Activated CD4-positive, CD25-positive, alpha-beta regulatory T cell (primary cell): ENCODE results near the gene XAF1.
"Not testable (repeated sequence)": the region's sequence is repeated elsewhere in the genome, so short reads cannot be mapped to it uniquely, and the experiment has no call there.

Experiments used
- DNase-seq, 4 experiments: peaks; one replicate each; lab custom pipeline; 2025; lab: John Stamatoyannopoulos, UW

XAF1 gene, protein sequence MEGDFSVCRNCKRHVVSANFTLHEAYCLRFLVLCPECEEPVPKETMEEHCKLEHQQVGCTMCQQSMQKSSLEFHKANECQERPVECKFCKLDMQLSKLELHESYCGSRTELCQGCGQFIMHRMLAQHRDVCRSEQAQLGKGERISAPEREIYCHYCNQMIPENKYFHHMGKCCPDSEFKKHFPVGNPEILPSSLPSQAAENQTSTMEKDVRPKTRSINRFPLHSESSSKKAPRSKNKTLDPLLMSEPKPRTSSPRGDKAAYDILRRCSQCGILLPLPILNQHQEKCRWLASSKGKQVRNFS

DNA sequence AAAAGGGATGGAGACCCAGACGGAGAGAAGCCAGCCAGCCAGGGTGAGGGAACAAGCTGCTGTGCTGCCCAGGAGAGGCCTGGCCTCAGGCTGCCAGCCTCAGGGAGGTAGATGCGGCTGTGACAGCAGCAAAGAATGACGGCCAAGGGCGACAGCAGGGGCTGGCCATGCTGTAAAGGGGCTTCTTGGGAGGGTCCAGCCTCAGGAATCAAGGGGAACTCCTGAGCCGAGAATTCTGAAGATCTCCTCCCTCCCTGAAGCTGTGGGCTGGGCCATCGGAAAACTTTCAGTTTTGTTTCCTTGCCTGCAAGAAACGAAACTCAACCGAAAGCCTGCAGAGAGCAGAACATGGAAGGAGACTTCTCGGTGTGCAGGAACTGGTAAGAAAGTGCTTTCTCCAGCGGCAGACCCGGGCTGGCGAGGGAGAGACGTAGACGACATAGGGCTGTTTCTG lies at the start of gene XAF1:
TSS of gene XAF1 (plus strand) at position 316 of the 454 bp plus-strand sequence. CDS start at position 349, 33 bp downstream.
- DNase-seq, result peak in 3 of 4 experiments; percentile 19 to 49 (median 30)

DNA sequence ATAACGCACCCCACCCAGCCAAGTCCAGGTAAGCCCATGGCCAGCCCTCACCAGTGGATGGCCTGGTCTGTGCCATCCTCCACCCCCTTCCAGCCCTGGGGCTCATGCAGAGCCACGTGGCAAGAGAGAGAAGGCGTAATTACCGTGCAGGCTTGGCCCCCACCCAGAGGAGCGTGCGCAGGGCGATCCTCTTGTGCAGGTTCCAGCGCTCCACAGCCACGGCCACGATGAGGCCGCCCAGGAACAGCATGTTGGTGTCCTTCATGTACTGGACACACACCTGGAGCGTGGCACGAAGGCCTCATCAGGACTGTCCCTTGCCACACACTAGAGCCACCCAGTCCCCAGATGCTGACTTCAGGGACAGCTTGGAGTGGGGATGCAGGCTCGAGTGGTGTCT lies 49.3 kb upstream of the XAF1 start:
- DNase-seq, result no peak

DNA sequence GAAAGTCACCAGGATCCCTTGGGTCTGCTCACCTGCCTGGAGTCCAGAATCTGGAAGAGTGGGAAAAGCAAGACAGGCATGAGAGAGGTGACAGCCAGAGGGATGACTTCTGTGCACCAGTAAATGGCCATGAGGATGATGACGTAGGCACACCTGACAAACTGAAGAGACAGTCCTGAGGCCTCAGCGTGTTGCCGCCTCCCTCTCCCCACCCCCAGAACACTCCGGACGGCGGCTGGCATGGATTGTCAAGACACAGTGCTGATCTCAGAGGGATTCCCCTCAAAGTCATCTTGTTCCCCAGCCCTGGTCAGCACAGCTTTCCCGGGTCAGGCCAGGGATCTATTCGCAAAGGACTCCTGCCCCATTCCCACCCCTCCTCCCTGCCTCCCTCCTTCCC lies 48.9 kb upstream of the XAF1 start:
- DNase-seq, result no peak

DNA sequence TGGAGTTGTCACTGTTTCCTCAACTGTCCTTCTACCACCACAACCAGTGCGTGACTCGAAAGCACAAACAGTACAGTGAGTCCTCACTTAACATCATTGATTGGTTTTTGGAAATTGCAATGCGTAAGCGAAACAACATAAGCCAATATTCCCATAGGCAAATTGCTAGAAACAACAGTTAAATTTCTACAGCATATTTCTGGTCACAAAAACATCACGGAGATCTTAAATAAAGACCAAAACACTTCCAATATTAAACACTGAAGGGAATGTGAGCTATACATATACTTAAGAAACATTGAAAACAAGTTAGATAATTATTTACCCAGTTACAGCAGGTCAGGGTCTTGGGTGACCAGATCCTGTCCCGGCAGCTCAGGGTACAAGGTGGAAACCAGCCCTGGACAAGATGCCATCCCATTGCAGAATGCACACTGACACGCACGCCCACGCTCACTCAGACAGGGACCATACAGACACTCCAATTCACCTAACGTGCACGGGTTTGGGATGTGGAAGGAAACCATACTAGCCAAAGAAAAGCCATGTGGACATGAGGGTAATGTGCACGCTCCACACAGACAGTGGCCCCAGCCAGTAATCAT lies 47.4 kb upstream of the XAF1 start:
- no peak for DNase-seq

DNA sequence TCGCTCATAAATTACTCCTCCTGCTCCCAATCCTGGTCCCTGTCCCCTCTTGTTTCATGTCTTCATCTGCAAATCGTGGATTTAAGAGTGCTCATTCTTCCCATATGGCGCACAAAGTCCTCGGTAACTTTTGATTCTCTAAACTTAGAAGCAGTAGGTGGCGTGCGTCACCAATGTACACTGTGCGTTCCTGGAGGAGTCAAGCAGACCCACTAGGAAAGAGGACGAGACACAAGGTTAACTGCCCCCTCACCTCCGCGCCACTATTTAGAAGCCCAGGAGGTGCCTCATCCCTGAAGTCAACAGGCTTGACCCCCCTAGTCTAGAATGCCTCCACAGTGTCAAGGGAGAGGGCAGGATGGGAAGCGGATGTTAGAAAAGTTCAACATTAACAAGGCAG lies 45.5 kb upstream of the XAF1 start:
- DNase-seq, result no peak

DNA sequence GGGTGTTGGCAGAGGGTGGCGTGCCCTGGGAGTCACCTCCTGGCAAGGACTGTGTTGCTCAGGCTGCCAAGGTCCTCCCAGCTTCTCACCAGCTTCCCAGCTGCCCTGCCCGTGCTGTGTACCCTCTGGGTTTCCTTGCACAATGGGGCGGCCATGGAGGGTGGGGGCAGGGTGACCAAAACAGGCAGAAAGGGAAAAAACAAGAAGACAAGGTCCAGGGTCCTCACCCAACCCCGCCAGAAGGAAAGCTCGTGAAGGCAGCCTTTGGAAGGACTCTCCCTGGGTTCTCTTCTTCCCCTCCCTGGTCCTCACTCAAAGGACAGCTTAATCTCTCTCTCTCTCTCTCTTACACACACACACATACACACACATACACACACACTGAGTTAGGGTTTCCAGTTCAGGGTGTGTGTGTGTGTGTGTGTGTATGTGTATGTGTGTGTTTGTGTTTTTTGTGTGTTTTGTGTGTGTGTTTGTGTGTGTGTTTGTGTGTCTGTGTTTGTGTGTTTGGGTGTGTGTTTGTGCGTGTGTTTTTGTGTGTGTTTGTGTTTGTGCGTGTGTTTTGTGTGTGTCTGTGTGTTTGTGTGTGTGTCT lies 44.7 kb upstream of the XAF1 start:
- no peak for DNase-seq

DNA sequence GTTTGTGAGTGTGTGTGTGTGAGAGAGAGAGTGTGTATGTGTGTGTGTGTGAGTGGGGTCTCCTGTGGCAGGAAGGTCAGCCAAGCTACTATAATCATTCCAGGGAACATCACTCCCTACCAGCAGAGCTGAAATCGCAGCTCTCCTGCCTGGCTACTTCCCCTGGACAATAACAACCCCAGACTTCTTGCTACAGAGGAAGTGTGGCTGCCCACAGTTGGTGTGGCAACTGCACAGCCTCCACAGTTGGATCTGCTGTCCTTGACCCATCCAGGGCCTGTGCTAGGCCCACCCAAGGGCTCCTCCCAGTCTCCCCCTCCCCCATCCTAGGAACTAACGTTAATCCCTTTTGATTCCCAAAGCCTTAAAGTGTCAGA lies 44.2 kb upstream of the XAF1 start:
- DNase-seq, result no peak

DNA sequence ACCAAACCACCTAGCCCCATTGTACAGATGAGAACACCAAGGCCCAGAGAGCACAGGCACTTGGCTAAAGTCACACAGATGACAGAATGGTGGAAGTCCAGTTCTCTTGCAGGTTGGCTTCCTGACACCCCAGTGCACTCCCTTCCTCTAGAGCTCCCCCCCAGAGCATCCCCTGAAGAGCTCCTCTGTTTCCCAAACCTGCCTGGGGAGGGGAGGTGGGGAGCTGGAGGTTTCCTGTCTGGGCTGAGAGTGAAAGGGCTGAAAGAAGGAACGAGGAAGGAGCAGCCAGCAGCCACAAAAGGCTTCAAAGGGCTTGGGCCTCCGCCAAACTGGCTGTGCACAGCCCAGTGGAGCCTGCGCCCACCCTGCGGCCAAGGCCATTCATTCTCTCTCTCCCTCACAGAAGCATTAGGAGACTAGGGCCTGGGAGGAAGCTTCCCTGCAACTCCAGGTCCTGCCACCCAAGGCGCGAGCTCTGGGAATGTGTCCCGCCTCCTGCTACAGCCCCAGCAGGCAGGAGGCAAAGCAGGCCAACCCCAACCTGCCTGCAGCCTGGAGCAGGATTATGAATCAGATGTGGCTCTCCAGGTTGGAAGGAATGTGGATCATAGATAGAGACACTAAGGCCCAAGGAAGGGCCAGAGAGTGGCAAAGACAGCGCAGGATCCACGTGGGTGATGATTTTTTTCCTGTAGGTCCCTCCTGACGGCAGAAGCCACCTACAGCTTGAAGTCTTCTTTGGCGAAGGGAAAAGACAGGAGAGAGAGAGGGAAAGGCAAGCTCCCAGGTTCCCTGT lies 43.6 kb upstream of the XAF1 start:
- no peak for DNase-seq

DNA sequence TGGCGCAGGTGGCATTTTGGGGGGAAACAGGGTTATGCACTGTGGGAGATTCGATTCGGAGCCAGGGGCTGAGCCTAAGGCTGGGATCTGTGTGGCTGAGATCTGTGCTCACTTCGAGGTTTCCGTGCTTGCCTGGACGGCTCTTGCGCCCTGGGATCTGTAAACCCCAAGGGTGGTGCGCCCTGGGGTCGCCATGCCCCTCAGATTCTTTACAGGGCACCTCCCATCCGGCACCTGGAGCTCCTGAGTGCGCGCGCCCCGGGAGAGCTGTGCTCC lies 43.1 kb upstream of the XAF1 start:
- no peak for DNase-seq

DNA sequence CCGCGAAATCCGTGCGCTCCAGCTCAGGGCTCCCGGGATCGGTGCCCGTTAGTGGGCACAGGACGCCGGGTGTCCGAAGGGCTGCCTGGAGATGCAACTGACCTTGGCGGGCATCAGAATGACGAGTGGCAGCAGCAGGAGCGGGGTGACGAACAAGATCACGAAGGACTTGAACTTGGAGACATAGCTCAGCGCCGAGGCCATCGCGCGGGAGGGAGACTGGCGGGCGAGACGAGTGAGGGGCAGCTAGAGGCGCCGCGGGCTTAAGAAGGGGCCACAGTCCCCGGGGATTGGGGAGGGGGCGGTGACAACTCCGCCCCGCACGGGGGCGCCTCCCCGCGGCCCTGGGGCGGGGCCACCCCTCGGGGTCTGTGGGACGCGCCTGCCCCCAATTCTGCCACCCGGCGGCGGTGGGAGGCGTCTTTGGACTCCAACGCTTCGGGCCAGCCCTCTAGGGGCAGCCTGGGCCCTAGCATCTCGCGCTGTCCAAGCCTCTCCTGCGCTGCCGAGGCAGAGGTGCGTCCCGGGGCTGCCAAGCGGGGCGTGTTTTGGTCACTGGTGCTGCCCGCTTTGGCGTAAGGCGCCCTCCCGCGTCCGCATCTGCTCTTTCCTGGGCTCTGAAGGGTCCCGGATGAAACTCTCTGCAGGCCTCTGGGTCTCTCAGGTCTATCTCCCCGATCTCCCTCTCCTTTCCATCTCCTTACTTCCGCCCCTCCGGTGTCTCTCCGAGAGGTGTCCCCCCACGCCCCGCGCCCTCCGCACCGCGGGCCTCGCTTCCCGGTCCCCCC lies 42.5 kb upstream of the XAF1 start, which contains the start of gene SLC13A5:
TSS of gene SLC13A5 (minus strand) at position 240 of the 788 bp plus-strand sequence. CDS start at position 204, 36 bp downstream.
- no peak for DNase-seq

DNA sequence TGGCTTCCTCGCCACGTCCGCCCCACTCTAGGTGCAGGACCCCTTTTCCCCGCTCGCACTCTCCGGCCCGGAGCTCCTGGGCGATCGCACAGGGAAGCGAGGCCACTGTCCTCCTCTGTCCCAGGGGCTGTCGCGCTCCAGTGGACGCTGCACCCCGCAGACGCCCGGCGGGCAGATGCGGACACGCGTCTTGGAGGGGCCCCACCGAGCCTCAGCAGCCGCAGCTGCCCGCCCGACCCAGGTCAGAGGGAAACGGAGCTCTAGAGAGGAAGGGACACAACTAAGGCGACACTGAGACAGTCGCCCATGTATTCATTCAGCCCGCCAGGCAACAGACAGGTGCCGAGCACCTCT lies 42.0 kb upstream of the XAF1 start:
- no peak for DNase-seq

DNA sequence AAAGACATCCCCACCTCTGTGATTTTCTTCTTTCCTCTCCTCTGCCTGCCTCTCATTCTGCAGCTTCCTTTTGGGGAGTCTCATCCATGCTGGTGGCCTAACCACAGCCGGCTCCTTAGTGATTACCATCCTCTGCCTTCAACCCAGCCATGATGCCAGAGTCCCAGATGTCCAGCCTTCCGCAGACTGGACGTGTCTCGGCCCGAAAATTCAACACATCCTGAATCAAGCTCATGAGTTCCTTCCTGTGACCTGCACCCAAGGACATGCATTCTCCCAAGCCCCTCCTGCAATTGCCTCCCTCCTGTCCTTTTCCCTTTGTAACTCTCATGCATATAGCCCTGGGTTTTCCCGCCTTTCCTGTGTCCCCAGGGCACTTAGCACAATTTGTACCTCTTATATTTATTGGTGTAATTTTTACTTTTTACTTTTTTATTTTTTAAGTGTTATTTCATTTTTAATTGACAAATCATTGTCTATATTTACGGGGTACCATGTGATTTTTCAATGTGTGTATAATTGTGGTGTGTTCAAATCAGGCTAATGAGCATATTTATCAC lies 41.5 kb upstream of the XAF1 start:
- no peak for DNase-seq

DNA sequence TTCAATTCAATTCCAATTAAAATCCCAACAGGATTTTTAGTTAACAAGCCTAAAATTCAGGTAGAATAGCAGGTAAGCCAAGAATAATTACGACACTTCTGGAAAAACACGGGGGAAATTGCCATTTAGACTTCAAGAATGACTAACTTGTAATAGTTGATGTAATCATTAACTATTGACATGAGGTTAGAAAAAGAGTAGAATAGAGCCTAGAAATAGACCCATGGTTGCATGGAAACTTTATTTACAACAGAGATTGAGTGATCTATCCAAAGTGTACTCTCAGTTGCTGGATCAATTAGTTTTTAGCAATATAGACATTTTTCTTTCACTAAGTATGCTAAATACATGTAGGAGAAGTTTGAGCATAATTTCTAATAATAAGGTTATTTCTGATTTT lies 39.1 kb upstream of the XAF1 start:
- DNase-seq, result no peak

DNA sequence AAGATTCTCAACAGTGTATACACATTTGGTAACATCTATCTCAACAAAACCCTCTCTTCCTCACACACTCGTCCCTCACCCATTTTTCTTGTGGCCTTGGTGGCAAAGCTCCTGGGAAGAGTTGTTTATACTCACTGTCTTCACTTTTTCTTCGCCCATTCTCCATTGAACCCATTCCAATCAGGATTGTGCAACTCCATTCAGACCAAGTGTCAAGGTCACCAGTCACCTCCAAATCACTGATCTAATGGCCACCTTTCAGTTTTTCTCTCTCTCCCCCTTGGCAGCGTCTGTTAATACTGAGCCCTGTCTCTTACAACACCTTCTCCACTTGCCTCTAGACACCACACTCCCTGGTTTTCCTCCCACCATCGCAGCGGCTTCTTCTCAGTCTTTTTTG lies 34.1 kb upstream of the XAF1 start:
- DNase-seq, result no peak

DNA sequence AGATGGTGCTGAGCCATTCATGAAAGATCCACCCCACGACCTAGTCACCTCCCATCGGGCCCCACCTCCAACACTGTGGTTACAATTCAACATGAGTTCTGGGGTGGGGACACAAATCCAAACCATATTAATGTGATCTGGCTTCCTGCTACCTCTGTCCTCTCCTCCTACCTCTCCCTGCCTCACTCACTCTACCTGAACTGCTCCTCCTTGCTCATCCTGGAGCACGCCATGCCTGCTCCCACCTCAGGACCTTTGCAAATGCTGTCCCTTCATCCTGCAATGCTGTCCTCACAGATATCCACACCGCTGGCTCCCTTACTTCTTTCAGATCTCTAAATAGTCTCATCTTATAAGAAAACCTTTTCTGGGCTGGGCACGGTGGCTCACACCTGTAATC lies 31.8 kb upstream of the XAF1 start:
- DNase-seq, result no peak

DNA sequence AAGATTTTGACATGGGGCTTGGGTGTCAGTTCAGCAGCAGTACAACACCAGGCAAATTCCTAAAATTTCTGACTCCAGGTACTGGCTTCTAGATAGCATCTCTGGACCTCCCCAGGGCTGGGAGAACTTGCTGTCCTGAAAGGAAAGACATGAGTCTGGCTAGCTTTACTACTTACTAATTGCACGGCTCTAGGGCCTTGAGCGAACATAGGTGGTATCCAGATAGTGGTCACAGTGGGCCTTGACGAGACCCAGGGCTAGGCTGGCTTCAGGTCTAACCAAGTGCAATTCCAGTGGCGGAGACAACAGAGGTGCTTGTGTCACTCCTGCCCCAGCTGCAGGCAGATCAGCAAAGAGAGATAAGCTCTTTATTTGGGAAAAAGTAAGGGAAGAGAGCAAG lies 26.3 kb upstream of the XAF1 start:
- no peak for DNase-seq

DNA sequence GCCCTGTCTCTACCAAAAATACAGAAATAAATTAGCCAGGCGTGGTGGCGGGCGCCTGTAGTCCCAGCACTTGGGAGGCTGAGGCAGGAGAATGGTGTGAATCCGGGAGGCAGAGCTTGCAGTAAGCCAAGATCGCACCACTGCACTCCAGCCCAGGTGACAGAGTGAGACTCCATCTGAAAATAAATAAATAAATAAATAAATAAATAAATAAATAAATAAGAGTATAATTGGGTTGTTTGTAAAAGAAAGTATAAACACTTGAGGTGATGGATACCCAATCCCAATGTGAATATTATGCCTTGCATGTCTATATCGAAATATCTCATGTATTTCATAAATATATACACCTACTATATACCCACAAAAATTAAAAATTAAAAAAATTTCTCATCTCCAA lies 9.2 kb upstream of the XAF1 start:
- not testable (repeated sequence) for DNase-seq

DNA sequence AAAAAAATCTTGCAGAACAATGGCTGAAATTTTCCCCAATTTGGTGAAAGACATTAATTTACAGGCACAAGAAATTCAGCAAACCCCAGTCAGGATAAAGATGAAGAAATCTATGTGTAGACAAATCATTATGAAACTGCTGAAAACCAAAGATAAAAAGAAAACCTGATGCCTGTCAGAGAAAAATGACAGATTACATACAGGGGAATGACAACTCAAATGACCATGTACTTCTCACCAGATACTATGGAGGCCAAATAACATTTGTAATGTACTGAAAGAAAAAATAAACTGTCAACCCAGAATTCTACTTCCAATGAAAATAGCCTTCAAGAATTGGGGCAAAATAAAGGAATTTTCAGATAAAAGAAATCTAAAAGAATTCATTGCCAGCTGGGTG lies 7.2 kb upstream of the XAF1 start:
- no peak for DNase-seq

DNA sequence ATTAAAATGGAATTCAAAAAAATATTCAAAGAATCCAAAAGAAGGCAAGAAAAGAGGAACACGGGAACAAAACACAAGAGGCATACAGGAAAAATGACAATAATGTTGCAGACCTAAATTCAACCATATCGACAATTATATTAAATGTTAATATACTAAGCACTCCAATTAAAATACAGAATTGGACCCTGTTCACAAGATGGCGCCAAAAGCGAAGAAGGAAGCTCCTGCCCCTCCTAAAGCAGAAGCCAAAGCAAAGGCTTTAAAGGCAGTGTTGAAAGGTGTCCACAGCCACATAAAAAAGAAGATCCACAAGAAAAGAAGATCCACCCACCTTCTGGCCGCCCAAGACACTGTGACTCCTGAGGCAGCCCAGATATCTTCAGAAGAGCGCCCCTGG lies 6.3 kb upstream of the XAF1 start:
- no peak for DNase-seq

DNA sequence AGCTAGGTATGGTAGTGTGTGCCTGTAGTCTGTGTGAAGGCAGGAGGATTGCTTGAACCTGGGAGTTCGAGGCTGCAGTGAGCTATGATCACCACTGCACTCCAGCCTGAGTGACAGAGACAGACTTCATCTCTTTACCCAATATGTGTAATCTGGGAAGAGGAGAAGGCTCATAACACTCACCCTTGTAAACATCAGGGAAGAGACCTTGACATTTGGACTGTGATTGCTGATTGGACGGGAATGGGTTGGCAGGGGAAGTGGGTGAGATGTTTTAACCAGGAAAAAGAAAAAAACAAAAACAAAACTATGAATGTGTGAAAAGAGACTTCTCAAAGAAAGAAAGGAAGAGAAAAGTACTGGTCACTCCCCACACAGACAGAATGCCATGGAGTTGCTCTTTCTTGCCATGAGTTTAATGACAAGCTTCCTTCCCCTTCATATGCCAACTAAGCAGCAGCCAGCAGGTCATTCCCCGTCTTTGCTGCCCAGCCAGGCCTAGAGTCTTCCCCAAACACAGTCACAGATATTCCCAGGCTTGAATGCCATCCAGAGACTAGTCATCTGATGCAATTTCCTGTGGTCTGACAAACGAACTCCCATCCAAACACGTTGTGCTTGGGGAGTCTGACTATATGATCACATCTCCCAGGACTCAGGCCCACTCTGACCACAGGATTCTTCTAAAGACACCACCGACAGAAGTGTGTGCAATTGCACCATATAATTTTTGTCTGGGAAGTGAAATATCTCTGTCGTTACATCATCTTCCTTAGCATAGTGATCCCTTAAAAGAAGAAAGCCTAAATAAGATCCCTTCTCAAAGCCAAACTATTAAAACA lies 3.6 kb upstream of the XAF1 start:
- no peak for DNase-seq

DNA sequence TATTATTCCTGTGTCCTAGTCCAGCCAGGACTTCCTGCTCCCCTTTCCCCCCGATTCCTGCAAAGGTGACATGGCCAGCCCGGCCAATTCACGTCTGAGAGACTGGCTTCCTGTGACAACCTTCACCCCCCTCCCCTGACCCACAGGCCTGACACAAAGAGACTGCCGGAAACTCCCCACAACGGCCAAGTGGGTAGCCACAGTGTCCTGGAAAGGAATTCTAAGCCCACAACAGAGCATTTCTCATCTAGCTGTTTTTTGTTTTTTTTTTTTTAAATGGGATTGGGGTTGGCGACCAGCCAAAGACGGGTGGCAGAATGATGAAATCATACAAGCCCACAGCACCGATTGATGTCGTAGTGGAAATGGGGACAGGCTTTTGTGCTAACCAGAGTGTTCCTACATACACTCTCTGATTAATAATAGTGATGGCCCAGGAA lies 2.8 kb upstream of the XAF1 start:
- DNase-seq, result no peak
